Measurements from ENCODE around the gene PAPOLB.

GRCh38 chr7:4888161-4888560, 26.3 kb upstream of the PAPOLB start:
- no peak for TF ChIP-seq BCL3 (IDR thresholded peaks at IDR 0.05; ENCODE audit: borderline replicate concordance, insufficient read depth, low read depth, low read length, poor library complexity, severe bottlenecking)
- no peak for TF ChIP-seq BHLHE40 (IDR thresholded peaks at IDR 0.05; ENCODE audit: borderline replicate concordance in 1 of 2, low read depth in 2 of 2, low read length in 1 of 2)
- no peak for TF ChIP-seq SKIL (IDR thresholded peaks at IDR 0.05; ENCODE audit: low read depth, poor library complexity, severe bottlenecking)
- no peak for TF ChIP-seq ESRRA (IDR thresholded peaks at IDR 0.05; ENCODE audit: low read length)
- no peak for TF ChIP-seq CTCF (IDR thresholded peaks at IDR 0.05 in 2 of 3, conservative IDR thresholded peaks at IDR 0.05 in 1 of 3; ENCODE audit: control insufficient read depth in 2 of 3, extremely low read depth in 1 of 3, insufficient read depth in 1 of 3, low read depth in 3 of 3, low read length in 3 of 3)
- no peak for TF ChIP-seq REST (IDR thresholded peaks at IDR 0.05; ENCODE audit: low read depth, low read length)
- no peak for TF ChIP-seq RCOR1 (conservative IDR thresholded peaks at IDR 0.05; ENCODE audit: low read depth, low read length)
- no peak for TF ChIP-seq NFIC (IDR thresholded peaks at IDR 0.05; ENCODE audit: low read depth, low read length)
- TF ChIP-seq KAT2A (conservative IDR thresholded peaks at IDR 0.05; ENCODE audit: control insufficient read depth, low read depth, low read length) = no peak
- TF ChIP-seq ATF7 (IDR thresholded peaks at IDR 0.05; ENCODE audit: low read depth) = no peak
- no peak for TF ChIP-seq BCL11A (IDR thresholded peaks at IDR 0.05; ENCODE audit: low read depth, low read length)

All from GM12878 (cell line).